Endothelial cell of umbilical vein (primary cell): ENCODE measurements around the gene SLC27A2.

ENCODE experiments used
- EZH2 ChIP-seq: IDR thresholded peaks from 2 replicates; pipeline ENCODE4 v1.6.1; 2012; ENCODE audit warnings: borderline replicate concordance, low read depth, mild to moderate bottlenecking, moderate library complexity, low read length, inconsistent platforms; ENCODE audit not compliant: severe bottlenecking
- JUN ChIP-seq: IDR thresholded peaks from 2 replicates; pipeline ENCODE4 v1.6.1; 2011; ENCODE audit warnings: borderline replicate concordance, low read depth; ENCODE audit not compliant: insufficient read length, insufficient read depth
- MYC ChIP-seq: IDR thresholded peaks from one replicate; pipeline ENCODE4 v1.6.1; 2011; ENCODE audit warnings: mild to moderate bottlenecking, low read depth, low read length
- POLR2A ChIP-seq: IDR thresholded peaks from 2 replicates; pipeline ENCODE4 v1.6.1; 2012; ENCODE audit warnings: low read depth, mild to moderate bottlenecking, control low read depth, low read length
- POLR2AphosphoS5 ChIP-seq: IDR thresholded peaks from 2 replicates; pipeline ENCODE4 v1.6.1; 2012; ENCODE audit warnings: low read depth, mild to moderate bottlenecking, control low read depth, low read length, moderate library complexity; ENCODE audit not compliant: insufficient read depth
- TF ChIP-seq, protein P1 (sequence below), 2 donors: IDR thresholded peaks; 1 replicate in 1 of 2; 2 replicates in 1 of 2; pipeline ENCODE4 v1.5.1; 2011; ENCODE audit warnings: low read length in 2 of 2, mild to moderate bottlenecking in 2 of 2, moderate library complexity in 2 of 2, control low read depth in 1 of 2, inconsistent platforms in 1 of 2, low read depth in 1 of 2; ENCODE audit not compliant: insufficient read depth in 1 of 2; ENCODE audit errors: extremely low read depth in 1 of 2

DNA sequence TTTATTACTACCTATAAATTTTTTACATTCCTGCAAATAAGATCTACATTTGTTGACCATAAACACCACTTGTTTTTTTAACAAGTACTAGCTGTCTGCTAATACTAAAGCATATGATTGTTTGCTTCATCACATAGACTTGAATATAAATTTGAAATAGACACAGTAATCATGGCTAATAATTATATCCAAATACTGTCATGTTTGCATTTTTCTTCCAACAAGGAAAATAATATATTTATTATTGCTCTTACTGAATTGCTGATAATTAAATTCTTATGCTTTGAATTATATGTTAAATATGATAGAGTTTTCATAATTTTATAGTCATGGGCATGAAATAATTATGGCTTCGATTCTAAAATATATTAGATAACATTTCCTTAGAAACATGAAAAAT lies 43.1 kb downstream of the SLC27A2 start:
- no peak for TF ChIP-seq JUN
- TF ChIP-seq, protein P1, sequence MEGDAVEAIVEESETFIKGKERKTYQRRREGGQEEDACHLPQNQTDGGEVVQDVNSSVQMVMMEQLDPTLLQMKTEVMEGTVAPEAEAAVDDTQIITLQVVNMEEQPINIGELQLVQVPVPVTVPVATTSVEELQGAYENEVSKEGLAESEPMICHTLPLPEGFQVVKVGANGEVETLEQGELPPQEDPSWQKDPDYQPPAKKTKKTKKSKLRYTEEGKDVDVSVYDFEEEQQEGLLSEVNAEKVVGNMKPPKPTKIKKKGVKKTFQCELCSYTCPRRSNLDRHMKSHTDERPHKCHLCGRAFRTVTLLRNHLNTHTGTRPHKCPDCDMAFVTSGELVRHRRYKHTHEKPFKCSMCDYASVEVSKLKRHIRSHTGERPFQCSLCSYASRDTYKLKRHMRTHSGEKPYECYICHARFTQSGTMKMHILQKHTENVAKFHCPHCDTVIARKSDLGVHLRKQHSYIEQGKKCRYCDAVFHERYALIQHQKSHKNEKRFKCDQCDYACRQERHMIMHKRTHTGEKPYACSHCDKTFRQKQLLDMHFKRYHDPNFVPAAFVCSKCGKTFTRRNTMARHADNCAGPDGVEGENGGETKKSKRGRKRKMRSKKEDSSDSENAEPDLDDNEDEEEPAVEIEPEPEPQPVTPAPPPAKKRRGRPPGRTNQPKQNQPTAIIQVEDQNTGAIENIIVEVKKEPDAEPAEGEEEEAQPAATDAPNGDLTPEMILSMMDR (IDR thresholded peaks at IDR 0.05; ENCODE audit: extremely low read depth in 1 of 2, insufficient read depth in 1 of 2, low read depth in 1 of 2, low read length in 2 of 2) = no peak
- no peak for TF ChIP-seq POLR2A
- no peak for TF ChIP-seq MYC
- no peak for TF ChIP-seq EZH2
- no peak for TF ChIP-seq POLR2AphosphoS5
